ENCODE results near the gene RGS7.

The RGS7 gene

DNA sequence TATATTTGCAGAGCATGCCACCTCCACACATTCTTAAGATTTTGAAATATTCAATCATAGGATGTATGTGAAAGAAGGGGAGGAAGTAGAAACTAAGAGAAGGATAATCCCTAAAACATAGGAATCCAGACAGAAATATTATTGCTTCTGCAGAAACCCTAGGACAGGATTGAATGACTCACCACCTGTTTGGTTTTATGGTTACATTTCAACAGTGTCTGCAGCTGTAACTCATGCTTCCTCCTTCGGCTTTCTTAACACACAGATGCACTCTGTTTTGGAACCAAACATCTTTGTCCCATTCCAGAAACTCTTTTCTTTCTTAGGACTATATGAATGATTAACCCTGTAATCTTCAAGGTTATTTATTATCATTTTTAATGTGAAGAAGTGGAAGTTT lies 20.7 kb downstream of the RGS7 start:
- in situ Hi-C loops (cut with HindIII; ENCODE audit: low sequenced_read_pairs): no loop called here
- TF ChIP-seq, protein P1, sequence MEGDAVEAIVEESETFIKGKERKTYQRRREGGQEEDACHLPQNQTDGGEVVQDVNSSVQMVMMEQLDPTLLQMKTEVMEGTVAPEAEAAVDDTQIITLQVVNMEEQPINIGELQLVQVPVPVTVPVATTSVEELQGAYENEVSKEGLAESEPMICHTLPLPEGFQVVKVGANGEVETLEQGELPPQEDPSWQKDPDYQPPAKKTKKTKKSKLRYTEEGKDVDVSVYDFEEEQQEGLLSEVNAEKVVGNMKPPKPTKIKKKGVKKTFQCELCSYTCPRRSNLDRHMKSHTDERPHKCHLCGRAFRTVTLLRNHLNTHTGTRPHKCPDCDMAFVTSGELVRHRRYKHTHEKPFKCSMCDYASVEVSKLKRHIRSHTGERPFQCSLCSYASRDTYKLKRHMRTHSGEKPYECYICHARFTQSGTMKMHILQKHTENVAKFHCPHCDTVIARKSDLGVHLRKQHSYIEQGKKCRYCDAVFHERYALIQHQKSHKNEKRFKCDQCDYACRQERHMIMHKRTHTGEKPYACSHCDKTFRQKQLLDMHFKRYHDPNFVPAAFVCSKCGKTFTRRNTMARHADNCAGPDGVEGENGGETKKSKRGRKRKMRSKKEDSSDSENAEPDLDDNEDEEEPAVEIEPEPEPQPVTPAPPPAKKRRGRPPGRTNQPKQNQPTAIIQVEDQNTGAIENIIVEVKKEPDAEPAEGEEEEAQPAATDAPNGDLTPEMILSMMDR (IDR thresholded peaks at IDR 0.05; ENCODE audit: low read depth, low read length, missing control alignments): no peak
- no peak overlapping the region for H3K4me3 ChIP-seq (ENCODE audit: low read depth, low read length)
- DNase-seq (ENCODE audit: low read depth): no peak

DNA sequence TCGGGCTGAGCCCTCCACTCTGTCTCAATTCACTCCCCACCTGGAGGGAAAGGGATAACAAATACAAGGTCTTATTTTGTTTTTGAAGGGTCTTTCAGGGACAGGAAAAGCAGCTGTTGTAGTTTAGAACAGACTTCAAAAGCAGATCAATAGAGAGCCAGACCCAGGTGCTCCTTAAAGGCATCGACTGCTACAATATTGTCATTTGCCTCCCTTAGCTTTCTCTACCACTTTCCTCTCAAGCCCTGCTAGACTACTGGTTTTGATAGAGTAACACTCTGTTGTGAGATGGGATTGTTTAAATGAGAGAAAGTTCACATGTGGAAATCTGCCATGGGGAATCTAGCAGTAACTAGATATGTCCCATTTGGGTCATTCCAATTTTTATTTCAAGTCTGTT lies 24.0 kb downstream of the RGS7 start:
- H3K4me3 ChIP-seq (ENCODE audit: low read depth, low read length): no peak overlapping the region
- TF ChIP-seq, protein P1 (IDR thresholded peaks at IDR 0.05; ENCODE audit: low read depth, low read length, missing control alignments): no peak
- in situ Hi-C loops (cut with HindIII; ENCODE audit: low sequenced_read_pairs): no loop called here
- no peak for DNase-seq (ENCODE audit: low read depth)

DNA sequence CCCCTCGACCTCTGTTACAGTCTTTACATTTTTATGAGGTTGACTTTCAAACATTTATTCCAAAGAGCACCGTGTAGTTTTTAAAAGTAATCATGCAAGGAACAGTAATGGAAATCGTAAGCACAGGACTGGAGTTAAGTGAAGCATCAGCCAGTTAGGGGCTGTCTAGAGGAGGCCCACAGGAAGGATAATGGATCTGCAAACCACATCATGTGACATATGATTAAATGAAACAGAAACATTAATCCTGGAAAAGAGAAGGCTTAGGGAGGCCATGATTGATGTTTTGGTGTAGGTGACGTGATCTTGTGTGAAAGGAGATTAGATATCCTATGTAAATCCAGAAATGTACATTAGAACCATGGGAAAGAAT lies 25.0 kb downstream of the RGS7 start:
- in situ Hi-C loops (cut with HindIII; ENCODE audit: low sequenced_read_pairs): no loop called here
- DNase-seq (ENCODE audit: low read depth): no peak
- H3K4me3 ChIP-seq (ENCODE audit: low read depth, low read length): no peak overlapping the region
- TF ChIP-seq, protein P1 (IDR thresholded peaks at IDR 0.05; ENCODE audit: low read depth, low read length, missing control alignments): no peak

DNA sequence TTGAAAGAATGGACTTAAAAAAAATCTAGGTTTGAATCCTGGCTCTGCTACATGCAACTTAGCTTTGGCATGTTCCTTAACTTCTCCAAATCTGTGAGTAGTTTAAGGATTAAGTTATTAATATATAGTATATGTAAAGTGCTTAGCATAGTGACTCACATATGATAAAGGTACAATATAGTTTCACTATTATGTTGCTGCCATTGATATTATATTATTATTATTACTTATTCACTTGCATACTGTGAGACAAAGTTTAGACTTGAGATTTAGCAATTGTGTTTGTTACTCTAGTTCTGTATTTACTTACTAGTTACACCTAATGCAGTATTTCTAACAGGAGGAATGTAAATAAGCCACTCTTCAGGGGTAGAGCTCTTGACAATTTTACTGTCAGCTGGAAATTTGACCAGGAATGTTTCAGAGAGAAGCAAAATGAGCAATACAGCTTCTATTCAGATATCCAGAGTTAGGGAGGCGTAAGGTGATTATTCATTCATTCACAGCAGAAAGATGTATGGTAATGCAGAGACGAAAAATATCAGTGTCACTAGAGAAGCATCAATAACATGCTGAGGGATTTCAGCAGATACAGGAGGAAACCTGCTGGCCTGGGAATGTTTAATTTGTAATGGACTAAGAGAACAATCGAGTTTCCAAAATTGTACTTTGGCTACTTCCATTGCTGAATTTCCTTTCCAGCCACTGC lies 25.5 kb downstream of the RGS7 start:
- H3K4me3 ChIP-seq (ENCODE audit: low read depth, low read length): no peak overlapping the region
- no peak for DNase-seq (ENCODE audit: low read depth)
- in situ Hi-C loops (cut with HindIII; ENCODE audit: low sequenced_read_pairs): no loop called here
- TF ChIP-seq, protein P1 (IDR thresholded peaks at IDR 0.05; ENCODE audit: low read depth, low read length, missing control alignments): no peak

DNA sequence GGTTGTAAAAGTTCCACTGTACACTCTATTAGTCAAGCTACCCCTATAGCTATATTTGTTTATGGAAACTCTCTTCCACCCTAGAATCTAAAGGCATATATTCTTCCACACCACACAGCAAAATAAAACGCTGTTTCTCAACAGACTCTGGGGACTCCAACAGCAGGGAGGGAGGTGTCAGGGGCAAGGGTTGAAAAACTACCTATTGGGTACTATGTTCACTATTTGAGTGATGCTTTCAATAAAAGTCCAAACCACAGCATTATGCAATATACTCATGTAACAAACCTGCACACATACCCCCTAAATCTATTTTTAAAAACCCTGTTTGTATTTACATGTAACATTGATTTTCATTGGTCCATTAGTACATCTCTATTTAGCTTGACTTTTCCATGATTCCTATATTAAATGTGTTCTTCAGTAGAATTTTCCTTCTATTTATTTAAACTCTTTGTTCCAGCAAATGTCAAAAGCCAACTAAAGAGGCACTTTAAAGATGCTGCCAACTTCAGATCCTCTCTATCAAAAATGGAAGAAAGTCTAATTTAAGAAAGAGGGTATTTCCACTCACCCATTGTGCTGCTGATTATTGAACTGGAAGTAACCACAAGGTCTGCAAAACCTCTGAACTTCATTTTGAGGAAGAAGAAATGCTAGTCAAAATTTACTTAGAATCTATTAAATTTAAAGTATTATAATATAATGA lies 26.2 kb downstream of the RGS7 start:
- TF ChIP-seq, protein P1 (IDR thresholded peaks at IDR 0.05; ENCODE audit: low read depth, low read length, missing control alignments): no peak
- in situ Hi-C loops (cut with HindIII; ENCODE audit: low sequenced_read_pairs): no loop called here
- no peak for DNase-seq (ENCODE audit: low read depth)
- H3K4me3 ChIP-seq (ENCODE audit: low read depth, low read length): no peak overlapping the region

DNA sequence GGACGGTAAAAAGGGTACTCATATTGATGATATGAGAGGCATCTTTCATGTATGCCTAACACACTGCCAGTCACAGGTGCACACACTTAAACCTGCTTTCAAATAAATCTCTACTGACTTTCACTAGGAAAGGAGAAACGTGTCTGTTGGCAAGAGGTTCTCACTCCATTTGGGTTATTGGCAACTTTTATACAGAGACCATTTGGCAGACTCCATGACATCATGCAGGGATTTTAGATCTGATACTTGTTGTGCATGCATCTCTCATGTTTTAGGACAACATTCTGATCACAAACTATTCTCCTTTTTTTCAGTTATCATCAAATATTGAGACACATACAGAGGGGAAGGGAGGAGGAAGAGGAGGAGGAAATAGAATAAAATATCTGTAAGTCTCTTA lies 31.5 kb downstream of the RGS7 start:
- in situ Hi-C loops (cut with HindIII; ENCODE audit: low sequenced_read_pairs): no loop called here

More for the DNA sequence above, 31.5 kb downstream of the RGS7 start:
- TF ChIP-seq, protein P1 (IDR thresholded peaks at IDR 0.05; ENCODE audit: low read depth, low read length, missing control alignments): no peak
- DNase-seq (ENCODE audit: low read depth): no peak
- H3K4me3 ChIP-seq (ENCODE audit: low read depth, low read length): no peak overlapping the region

Measured in astrocyte of the cerebellum (primary cell).